Naive thymus-derived CD8-positive, alpha-beta T cell (primary cell): Measurements from ENCODE around the gene TKT. TPM values are rescaled to one million over a fixed set of nuclear protein-coding genes. Genes with fewer than 3 reads are reported as not detected.
"Not testable (repeated sequence)": the region's sequence is repeated elsewhere in the genome, so short reads cannot be mapped to it uniquely, and the experiment has no call there.

ENCODE experiments used
- ATAC-seq, 2 donors: fragments of 150-1000 bp; cut with Tn5 transposase in 1 of 2; sonication (Bioruptor Pico), chemical (Tn5 transposase) in 1 of 2; 1 replicate in 1 of 2; 2 replicates in 1 of 2; pipeline ENCODE4 v1.10.0; 2021; ENCODE audit warnings: mild to moderate bottlenecking in 2 of 2, moderate library complexity in 2 of 2
- POLR2A ChIA-PET: fragments of 350-600 bp; sonication (Branson Sonifier 250); formaldehyde crosslinking; loops from one replicate; lab custom pipeline; 2021; ENCODE audit warnings: antibody characterized with exemption; lab: Charles Lee
- DNase-seq, 10 donors: peaks; one replicate each; pipeline versions ENCODE4 v3.0.0 to v3.0.0-alpha.2; 2020 to 2022
- H3K27ac Mint-ChIP-seq, 10 donors: one replicate each; pipeline ENCODE4 v1.8.0; 2020 to 2022; ENCODE audit warnings: mild to moderate bottlenecking in 10 of 10, mixed read lengths in 10 of 10, moderate library complexity in 4 of 10, inconsistent platforms in 1 of 10
- H3K27me3 Mint-ChIP-seq, 5 donors: one replicate each; pipeline ENCODE4 v1.8.0; 2021 to 2022; ENCODE audit warnings: mixed read lengths in 5 of 5
- H3K36me3 Mint-ChIP-seq, 3 donors: one replicate each; pipeline ENCODE4 v1.8.0; 2020 to 2022; ENCODE audit warnings: mixed read lengths in 3 of 3, mild to moderate bottlenecking in 2 of 3, inconsistent platforms in 1 of 3
- H3K4me1 Mint-ChIP-seq, 4 donors: one replicate each; pipeline ENCODE4 v1.8.0; 2021 to 2022; ENCODE audit warnings: mixed read lengths in 4 of 4
- H3K4me3 Mint-ChIP-seq, 10 donors: one replicate each; pipeline ENCODE4 v1.8.0; 2020 to 2022; ENCODE audit warnings: mild to moderate bottlenecking in 10 of 10, mixed read lengths in 10 of 10, moderate library complexity in 6 of 10, inconsistent platforms in 1 of 10
- H3K9me3 Mint-ChIP-seq, 9 donors: one replicate each; pipeline ENCODE4 v1.8.0; 2020 to 2022; ENCODE audit warnings: mixed read lengths in 9 of 9, mild to moderate bottlenecking in 3 of 9, inconsistent platforms in 1 of 9, moderate library complexity in 1 of 9
- polyA plus RNA-seq, 3 donors: library from polyadenylated mRNA; unstranded; fragments of 300-500 nt; fragmentation: Illumina TruSeq; gene quantifications; one replicate each; pipeline ENCODE4 v1.2.3, GENCODE V29; 2021
- total RNA-seq, 8 experiments: library from RNA in 2 of 8; stranded (reverse) in 2 of 8; gene quantifications; one replicate each; pipeline ENCODE4 v1.2.3 and lab custom pipeline; 2021 to 2026

The TKT gene
- total and polyA plus RNA-seq, 5 experiments from 2014 or later: 51.1 to 97.0 (median 73.1) TPM

DNA sequence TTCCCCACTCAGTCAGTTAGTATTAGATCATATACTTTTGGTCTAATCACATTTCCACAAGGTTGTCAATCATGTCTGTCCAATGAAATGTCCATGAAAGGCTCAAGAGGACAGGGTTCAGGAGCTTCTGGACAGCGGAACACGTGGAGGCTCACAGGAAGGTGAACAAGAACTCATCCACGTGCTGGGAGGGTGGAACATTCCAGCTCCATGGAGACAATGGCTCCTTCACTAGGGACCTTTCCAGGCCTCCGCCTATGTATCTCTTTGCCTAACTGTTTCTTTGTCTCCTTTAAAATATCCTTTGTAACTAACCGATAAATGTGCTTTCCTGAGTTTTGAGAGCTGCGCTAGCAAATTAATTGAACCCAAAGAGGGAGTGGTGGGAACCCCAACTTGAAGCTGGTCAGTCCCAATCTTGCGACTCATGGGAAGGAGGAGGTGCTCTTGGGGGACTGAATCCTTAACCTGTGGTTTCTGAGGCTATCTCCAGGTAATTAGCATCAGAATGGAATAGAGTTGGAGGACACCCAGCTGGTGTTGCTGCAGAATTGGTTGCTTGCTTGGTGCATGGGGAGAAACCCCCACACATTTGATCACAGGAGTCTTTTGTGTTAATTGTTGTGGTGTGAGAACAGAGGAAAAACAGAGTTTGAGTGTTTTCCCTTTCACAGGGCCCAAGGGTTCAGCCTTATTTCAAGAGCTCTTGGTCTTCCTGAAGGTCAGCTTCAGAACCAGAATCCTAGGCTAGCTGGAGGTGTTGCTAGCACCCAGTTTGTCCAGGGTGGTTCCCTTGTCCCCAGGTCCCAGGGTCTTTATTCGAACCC, 3.0 kb upstream of the TKT start:
- Mint-ChIP-seq H3K4me3 (peak overlapping the region in 1 of 10 donors; percentile 41), H3K9me3 (no peaks in the 10 kb centered on the region), H3K27ac (peak overlapping the region in 1 of 10 donors; percentile 3), H3K27me3 (no peaks in the 10 kb centered on the region), H3K36me3 (no peaks in the 10 kb centered on the region), H3K4me1 (peaks cover 6 to 16% (median 12%) of the 10 kb centered on the region in 4 donors)
- no peak for ATAC-seq
- POLR2A ChIA-PET: interaction anchor here (1.0 kb wide), 1 partner anchor 14 kb away, joined by 3 read pairs; no protein-coding TSS in a partner anchor
- no peak for DNase-seq

DNA sequence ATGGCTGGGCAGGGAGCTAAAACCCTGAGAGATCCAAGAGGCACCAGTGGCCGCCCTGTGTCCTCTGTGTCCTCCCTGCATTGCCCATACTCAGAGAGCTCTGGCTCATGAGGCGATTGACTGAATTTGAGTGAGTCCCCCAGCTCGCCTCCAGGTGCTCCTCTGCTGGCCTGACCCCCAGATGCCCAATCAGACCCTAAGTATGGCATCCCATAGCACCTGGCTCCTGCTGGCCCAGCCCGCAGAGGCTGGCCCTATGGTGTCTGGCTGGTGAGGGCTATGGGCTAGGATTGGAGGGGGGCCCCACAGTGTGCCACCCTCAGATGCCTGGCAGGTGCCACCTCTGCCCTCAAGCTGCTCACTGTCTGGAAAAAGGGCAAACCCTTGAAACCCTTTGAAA, 1.6 kb upstream of the TKT start:
- ATAC-seq (no peak), DNase-seq (no peak)
- Mint-ChIP-seq H3K4me3 (peak overlapping the region in 2 of 10 donors; percentile 18 to 67), H3K36me3 (no peaks in the 10 kb centered on the region), H3K4me1 (peaks cover 10 to 29% (median 25%) of the 10 kb centered on the region in 4 donors), H3K27me3 (no peaks in the 10 kb centered on the region), H3K27ac (peak overlapping the region in 1 of 10 donors; percentile 71), H3K9me3 (no peaks in the 10 kb centered on the region)
- POLR2A ChIA-PET: interaction anchor here (2.6 kb wide), 1 partner anchor 18 kb away, joined by 18 read pairs; no protein-coding TSS in a partner anchor

DNA sequence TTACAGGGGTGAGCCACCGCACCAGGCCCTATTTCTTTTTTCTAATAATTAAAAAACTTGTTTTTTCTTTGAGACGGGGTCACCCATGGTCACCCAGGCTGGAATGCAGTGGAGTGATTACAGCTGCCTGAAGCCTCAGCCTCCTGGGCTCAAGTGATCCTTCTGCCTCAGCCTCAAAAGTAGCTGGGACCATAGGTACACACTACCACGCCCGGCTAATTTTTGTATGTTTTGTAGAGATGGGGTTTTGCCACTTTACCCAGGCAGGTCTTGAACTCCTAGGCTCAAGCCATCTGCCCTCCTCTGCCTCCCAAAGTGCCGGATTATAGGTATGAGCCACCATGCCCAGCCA, 858 bp upstream of the TKT start:
- Mint-ChIP-seq H3K27ac (peak overlapping the region in 5 of 10 donors; percentile 28 to 71 (median 59)), H3K9me3 (no peaks in the 10 kb centered on the region), H3K27me3 (no peaks in the 10 kb centered on the region), H3K4me1 (peaks cover 12 to 37% (median 32%) of the 10 kb centered on the region in 4 donors), H3K36me3 (no peaks in the 10 kb centered on the region), H3K4me3 (peak overlapping the region in 9 of 10 donors; percentile 9 to 86 (median 74))
- no peak for DNase-seq
- POLR2A ChIA-PET: interaction anchor here (2.0 to 2.6 kb wide), 2 partner anchors 19 to 91 kb away, joined by 7 to 18 read pairs; partner anchors contain the start of gene DCP1A
- no peak for ATAC-seq

DNA sequence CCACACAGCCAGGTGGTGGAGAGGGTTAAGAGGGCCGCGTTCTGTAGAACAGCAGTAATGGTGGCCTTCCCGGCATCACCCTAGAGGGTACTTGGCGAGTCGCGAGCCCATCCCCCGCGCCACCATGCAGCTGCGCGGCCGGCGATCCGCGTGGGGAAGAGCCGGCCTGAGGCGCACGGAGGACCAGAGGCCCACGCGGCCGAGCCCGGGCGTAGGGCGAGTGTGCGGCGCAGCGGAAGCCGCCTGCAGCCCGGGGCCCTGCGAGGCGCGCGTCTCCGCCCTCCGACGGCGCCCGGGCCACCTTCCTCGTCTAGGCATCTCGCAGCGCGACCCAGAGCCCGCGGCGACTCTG, 423 bp downstream of the TKT start:
- ATAC-seq: peak; percentile 67 to 72
- H3K9me3 Mint-ChIP-seq: no peaks in the 10 kb centered on the region
- H3K4me3 Mint-ChIP-seq: peak overlapping the region; percentile 88 to 95 (median 92)
- no peaks in the 10 kb centered on the region for H3K36me3 Mint-ChIP-seq
- H3K27me3 Mint-ChIP-seq: no peaks in the 10 kb centered on the region
- H3K27ac Mint-ChIP-seq: peak overlapping the region; percentile 51 to 92 (median 85)
- POLR2A ChIA-PET: interaction anchor here (0.6 to 2.6 kb wide), 7 partner anchors 10 to 550 kb away, joined by 3 to 18 read pairs (median 4); partner anchors contain the start of genes DCP1A, GLT8D1 and RFT1
- peak in 9 of 10 donors; percentile 6 to 67 (median 39) for DNase-seq
- H3K4me1 Mint-ChIP-seq: peaks cover 17 to 50% (median 45%) of the 10 kb centered on the region in 4 donors

DNA sequence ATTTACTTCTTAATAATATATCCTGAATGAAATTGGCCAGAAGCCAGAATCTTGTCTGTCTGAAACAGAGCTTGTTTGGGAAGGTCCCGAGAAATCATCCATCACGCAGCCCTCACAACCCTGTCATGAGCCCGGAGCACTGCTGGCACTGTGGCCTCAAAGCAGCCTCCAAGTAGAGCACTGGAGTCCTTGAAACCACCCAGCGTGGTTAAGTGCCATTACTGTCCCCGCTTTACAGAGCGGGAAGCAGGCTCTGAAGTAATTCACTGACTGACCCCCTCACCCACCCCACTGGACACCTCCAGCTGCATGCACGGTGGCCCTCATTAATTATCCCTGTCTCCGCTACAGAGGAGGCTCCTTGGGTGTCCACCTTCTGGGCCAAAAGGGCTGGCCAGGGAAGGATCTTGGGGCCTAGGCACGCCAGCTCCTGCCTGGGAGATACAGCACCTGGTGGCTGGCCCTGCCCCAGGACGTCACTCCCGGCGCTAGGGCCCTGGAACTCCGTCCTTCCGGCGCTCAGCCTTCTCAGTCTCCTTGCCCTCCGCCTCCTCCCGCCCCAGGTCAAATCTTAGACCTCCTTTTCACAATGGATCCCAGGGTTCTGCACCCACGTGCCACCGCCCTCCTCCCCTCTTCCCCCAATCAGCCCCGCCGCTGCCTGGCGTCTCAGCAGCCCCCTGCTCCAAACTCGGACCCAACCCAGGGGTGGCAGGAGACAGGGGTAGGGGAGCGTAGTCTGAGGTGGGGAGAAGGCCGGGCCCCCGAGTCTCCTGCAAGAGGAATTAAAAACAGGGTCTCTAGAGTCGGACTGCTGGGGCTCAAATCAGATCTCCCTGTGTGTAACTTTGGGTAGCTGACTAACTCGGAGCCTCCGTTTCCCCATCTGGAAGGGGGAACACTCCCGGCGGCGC, 1.1 kb downstream of the TKT start:
- peak; percentile 41 to 55 for ATAC-seq
- H3K4me1 Mint-ChIP-seq: peaks cover 18 to 56% (median 51%) of the 10 kb centered on the region in 4 donors
- H3K27me3 Mint-ChIP-seq: no peaks in the 10 kb centered on the region
- DNase-seq: peak; percentile 17 to 74 (median 36)
- peak overlapping the region; percentile 51 to 92 (median 85) for H3K27ac Mint-ChIP-seq
- peak overlapping the region; percentile 88 to 95 (median 92) for H3K4me3 Mint-ChIP-seq
- POLR2A ChIA-PET: interaction anchor here (0.8 to 2.6 kb wide), 7 partner anchors 10 to 549 kb away, joined by 3 to 18 read pairs (median 4); partner anchors contain the start of genes DCP1A, GLT8D1 and RFT1
- no peaks in the 10 kb centered on the region for H3K9me3 Mint-ChIP-seq
- no peaks in the 10 kb centered on the region for H3K36me3 Mint-ChIP-seq

DNA sequence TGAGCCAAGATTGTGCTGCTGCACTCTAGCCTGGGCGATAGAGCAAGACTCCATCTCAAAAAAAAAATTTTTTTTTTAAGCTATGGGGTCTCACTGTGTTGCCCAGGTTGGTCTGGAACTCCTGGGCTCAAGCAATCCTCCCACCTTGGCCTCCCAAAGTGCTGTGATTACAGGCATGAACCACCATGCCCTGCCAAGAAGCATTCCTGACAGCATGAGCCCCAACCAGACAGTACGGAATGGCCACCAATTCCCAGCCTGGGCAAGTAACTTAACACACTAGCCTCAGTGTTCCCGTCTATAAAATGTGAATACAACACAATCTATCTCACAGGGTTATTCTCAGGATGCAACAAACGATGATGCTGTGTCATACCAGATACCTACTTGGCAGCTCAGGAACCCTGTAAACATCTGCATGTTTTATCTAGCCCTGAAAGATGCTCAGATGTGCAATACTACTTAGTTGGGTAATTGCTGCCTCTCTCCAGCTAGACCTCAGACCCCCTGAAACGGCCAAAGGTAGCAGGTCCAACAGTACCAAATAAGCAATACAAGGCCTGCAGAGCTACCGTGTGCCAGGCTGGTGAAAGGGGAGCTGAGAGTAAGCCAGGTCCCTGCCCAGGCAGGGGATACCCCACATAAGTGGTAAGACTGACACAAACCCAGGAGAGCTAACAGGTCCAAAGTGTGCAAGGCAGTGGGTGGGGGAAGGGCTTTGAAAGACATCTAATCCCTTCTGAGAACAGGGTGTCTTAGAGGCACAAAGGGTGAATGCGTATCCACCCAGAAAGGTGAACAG, 1.9 kb downstream of the TKT start:
- peak overlapping the region; percentile 88 to 95 (median 92) for H3K4me3 Mint-ChIP-seq
- H3K9me3 Mint-ChIP-seq: no peaks in the 10 kb centered on the region
- no peak for DNase-seq
- H3K36me3 Mint-ChIP-seq: no peaks in the 10 kb centered on the region
- POLR2A ChIA-PET: interaction anchor here (1.0 to 1.2 kb wide), 3 partner anchors 20 to 549 kb away, joined by 3 read pairs; partner anchors contain the start of gene GLT8D1
- H3K4me1 Mint-ChIP-seq: peaks cover 18 to 62% (median 56%) of the 10 kb centered on the region in 4 donors
- H3K27ac Mint-ChIP-seq: peak overlapping the region in 9 of 10 donors; percentile 51 to 92 (median 87)
- ATAC-seq: no peak
- H3K27me3 Mint-ChIP-seq: no peaks in the 10 kb centered on the region

DNA sequence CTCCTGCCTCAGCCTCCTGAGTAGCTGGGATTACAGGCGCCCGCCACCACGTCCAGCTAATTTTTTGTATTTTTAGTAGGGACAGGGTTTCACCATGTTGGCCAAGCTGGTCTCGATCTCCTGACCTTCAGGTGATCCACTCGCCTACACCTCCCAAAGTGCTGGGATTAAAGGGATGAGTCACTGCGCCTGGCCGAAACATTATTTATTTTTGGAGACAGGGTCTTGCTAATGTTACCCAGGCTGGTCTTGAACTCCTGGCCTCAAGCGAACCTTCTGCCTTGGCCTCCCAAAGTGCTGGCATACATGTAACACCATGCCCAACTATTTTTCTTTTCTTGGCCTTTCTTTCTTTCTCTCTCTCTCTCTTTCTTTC, 2.9 kb downstream of the TKT start:
- not testable (repeated sequence) for ATAC-seq, DNase-seq, H3K36me3 Mint-ChIP-seq, H3K27me3 Mint-ChIP-seq, H3K9me3 Mint-ChIP-seq
- peak overlapping the region in 5 of 10 donors; percentile 46 to 78 (median 55) for H3K27ac Mint-ChIP-seq
- POLR2A ChIA-PET: interaction anchor here (0.7 kb wide), 1 partner anchor 92 kb away, joined by 3 read pairs; no protein-coding TSS in a partner anchor
- peaks cover 22 to 71% (median 62%) of the 10 kb centered on the region in 4 donors for H3K4me1 Mint-ChIP-seq
- H3K4me3 Mint-ChIP-seq: peak overlapping the region; percentile 25 to 92 (median 56)

DNA sequence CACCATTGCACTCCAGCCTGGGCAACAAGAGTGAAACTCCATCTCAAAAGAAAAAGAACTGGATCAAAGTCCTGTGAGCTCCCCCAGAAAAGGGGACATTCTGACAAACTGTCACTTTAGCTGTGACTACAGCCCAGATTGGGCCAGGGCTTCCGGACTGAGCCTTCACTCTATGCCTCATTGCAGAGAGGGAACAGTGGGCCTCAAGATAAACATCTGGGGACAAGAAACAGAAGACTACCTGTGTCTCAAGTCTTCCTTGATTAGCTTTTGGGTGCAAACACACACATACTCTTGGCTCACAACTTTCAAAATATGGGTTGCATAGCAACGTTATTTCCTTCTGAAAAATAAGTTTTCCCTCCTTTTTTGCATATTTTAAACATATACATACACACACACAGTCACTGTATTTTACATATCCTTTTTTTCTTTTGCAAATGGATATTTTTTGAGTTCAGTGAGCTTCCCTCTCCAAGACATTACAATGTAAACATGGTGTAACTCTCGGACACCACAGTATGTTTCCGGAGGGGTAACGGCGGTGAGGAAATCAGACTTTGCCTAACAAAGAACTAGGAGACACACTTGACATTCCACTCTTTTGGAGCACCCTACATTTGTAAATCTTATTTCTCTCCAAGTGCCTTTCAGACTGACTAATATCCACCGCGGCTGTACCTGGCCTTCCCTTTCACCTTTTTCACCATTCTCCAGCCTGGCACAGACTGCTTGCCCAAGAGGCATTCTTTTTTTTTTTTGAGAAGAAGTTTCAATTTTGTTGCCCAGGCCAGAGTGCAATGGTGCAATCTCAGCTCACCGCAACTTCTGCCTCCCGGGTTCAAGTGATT, 3.5 kb downstream of the TKT start:
- no peak for ATAC-seq
- DNase-seq: no peak
- POLR2A ChIA-PET: interaction anchor here (0.7 to 1.3 kb wide), 3 partner anchors 12 to 93 kb away, joined by 3 to 5 read pairs (median 3); no protein-coding TSS in a partner anchor

DNA sequence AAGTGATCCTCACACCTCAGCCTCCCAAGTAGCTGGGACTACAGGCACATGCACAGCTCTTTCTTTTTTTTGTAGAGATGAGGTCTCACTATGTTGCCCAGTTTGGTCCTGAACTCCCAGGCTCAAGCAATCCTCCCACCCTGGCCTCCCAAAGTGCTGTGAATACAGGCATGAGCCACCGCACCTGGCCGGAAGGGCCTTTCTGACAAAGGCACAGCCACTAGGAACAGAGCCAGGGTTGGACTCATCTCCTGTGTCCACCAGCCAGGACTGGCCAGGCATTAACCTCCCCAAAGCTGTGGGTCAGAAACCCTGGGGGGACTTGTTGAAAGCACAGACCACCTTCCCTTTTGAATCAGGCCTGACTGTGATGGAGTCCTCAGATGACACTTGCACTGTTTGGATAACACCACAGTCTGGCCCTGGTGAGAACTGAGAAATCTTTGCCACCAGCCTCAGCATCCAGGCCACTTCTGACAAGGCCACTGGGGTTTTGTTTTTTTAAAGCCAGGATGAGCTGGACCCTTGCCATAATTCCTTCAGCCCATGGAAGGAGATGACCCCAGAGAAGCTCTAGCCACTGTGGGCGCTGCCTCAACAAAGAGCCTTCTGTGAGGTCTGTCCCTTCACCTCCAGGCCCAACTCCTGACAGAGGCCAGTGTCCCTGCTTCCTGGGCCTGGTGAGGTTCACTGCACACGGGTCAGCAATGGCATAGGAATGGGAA, 4.8 kb downstream of the TKT start:
- ATAC-seq (no peak), DNase-seq (no peak)
- POLR2A ChIA-PET: interaction anchor here (1.3 kb wide), 1 partner anchor 24 kb away, joined by 5 read pairs; no protein-coding TSS in a partner anchor
- Mint-ChIP-seq H3K4me1 (peaks cover 27 to 76% (median 72%) of the 10 kb centered on the region in 4 donors), H3K36me3 (peaks cover 0 to 8% (median 4%) of the 10 kb centered on the region in 3 donors), H3K9me3 (peaks cover 0 to 2% (median 0%) of the 10 kb centered on the region in 9 donors), H3K27ac (peak overlapping the region in 4 of 10 donors; percentile 12 to 58 (median 29)), H3K27me3 (no peaks in the 10 kb centered on the region), H3K4me3 (peak overlapping the region in 6 of 10 donors; percentile 22 to 54 (median 46))

More for the DNA sequence above, 3.5 kb downstream of the TKT start:
- H3K27ac Mint-ChIP-seq: peak overlapping the region in 9 of 10 donors; percentile 1 to 60 (median 46)
- peaks cover 0 to 2% (median 0%) of the 10 kb centered on the region in 9 donors for H3K9me3 Mint-ChIP-seq
- peaks cover 26 to 75% (median 66%) of the 10 kb centered on the region in 4 donors for H3K4me1 Mint-ChIP-seq
- H3K36me3 Mint-ChIP-seq: peaks cover 0 to 2% (median 0%) of the 10 kb centered on the region in 3 donors
- H3K4me3 Mint-ChIP-seq: peak overlapping the region; percentile 22 to 92 (median 60)
- H3K27me3 Mint-ChIP-seq: no peaks in the 10 kb centered on the region

DNA sequence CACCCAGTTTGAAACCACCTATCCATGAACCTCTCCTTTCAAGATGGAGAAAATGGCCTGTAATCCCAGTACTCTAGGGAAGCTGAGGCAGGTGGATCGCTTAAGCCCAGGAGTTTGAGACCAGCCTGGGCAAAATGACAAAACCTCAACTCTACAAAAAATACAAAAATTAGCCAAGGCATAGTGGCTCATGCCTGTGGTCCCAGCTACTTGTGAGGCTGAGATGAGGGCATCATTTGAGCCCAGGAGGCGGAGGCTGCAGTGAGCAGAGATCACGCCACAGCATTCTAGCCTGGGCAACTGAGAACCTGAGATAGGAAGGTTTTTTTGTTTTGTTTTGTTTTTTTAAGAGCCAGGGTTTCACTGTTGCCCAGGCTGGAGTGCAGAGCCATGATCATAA, 5.4 kb downstream of the TKT start:
- H3K36me3 Mint-ChIP-seq: peaks cover 0 to 11% (median 5%) of the 10 kb centered on the region in 3 donors
- H3K9me3 Mint-ChIP-seq: peaks cover 0 to 2% (median 0%) of the 10 kb centered on the region in 9 donors
- peak overlapping the region in 1 of 10 donors; percentile 36 for H3K4me3 Mint-ChIP-seq
- ATAC-seq (no peak), DNase-seq (no peak)
- peaks cover 27 to 77% (median 73%) of the 10 kb centered on the region in 4 donors for H3K4me1 Mint-ChIP-seq
- H3K27ac Mint-ChIP-seq: peak overlapping the region in 3 of 10 donors; percentile 16 to 69 (median 37)
- POLR2A ChIA-PET: no interaction called here
- H3K27me3 Mint-ChIP-seq: no peaks in the 10 kb centered on the region
